Uterus (tissue), 2 donors: ENCODE data around the gene CELF2.

Source experiments
- CTCF ChIP-seq, 4 experiments: fragments of 200-600 bp in 2 of 4; fragments of 450-650 bp in 2 of 4; sonication (generic) in 2 of 4; IDR thresholded peaks; one replicate each; pipeline ENCODE4 v1.5.1; 2016 to 2019; ENCODE audit warnings: antibody characterized with exemption in 4 of 4, mild to moderate bottlenecking in 2 of 4, moderate library complexity in 1 of 4
- POLR2A ChIP-seq, 2 donors: fragments of 450-650 bp; IDR thresholded peaks; one replicate each; pipeline ENCODE4 v1.6.1; 2016; ENCODE audit warnings: antibody characterized with exemption in 2 of 2, mild to moderate bottlenecking in 1 of 2, moderate library complexity in 1 of 2

GRCh38 chr10:11166550-11166949, 148.9 kb downstream of the CELF2 start:
- TF ChIP-seq POLR2A (IDR thresholded peaks at IDR 0.05), result no peak
- no peak for TF ChIP-seq CTCF (IDR thresholded peaks at IDR 0.05)
